Erythroblast (primary cell): ENCODE data around the gene ZNF618.

Source experiments
- GATA1 ChIP-seq: IDR thresholded peaks from 2 replicates; pipeline ENCODE4 v1.6.1; 2011; ENCODE audit warnings: low read depth, mild to moderate bottlenecking, control low read depth, low read length, moderate library complexity
- POLR2A ChIP-seq: IDR thresholded peaks from 2 replicates; pipeline ENCODE4 v1.6.1; 2011; ENCODE audit warnings: mild to moderate bottlenecking, low read length

GRCh38 chr9:113894166-113894565 is 18.1 kb downstream of the ZNF618 start:
- TF ChIP-seq POLR2A (no peak), GATA1 (no peak)
